CD14-positive monocyte (primary cell): ENCODE results near the gene SOX30. TPM values are rescaled to one million over a fixed set of nuclear protein-coding genes. Genes with fewer than 3 reads are reported as not detected.

Source experiments
- DNase-seq, 3 donors: peaks; one replicate each; pipeline ENCODE4 v3.0.0-alpha.2; 2011 to 2022
- H2AFZ ChIP-seq: 2 replicates; pipeline ENCODE4 v1.6.0; 2012; ENCODE audit warnings: mild to moderate bottlenecking, low read depth, low read length, inconsistent platforms; ENCODE audit not compliant: insufficient read depth, poor library complexity, severe bottlenecking
- H3K27ac ChIP-seq, 2 donors: 1 replicate in 1 of 2; 2 replicates in 1 of 2; pipeline ENCODE4 v1.5.1; 2012 to 2013; ENCODE audit warnings: low read length in 2 of 2, control low read depth in 1 of 2, inconsistent platforms in 1 of 2, low read depth in 1 of 2, mild to moderate bottlenecking in 1 of 2
- H3K27me3 ChIP-seq, 2 donors: one replicate each; pipeline versions ENCODE4 v1.6.0 to v1.6.1; 2011 to 2013; ENCODE audit warnings: low read length in 2 of 2; ENCODE audit not compliant: control insufficient read depth in 2 of 2, insufficient read depth in 2 of 2
- H3K36me3 ChIP-seq, 2 donors: replicated peaks in 1 of 2; 1 replicate in 1 of 2; 2 replicates in 1 of 2; pipeline versions ENCODE4 v1.5.1 to v1.6.1; 2012 to 2013; ENCODE audit warnings: low read length in 2 of 2, control low read depth in 1 of 2, inconsistent platforms in 1 of 2, mild to moderate bottlenecking in 1 of 2; ENCODE audit not compliant: insufficient read depth in 2 of 2, control insufficient read depth in 1 of 2
- H3K4me1 ChIP-seq, 2 donors: 1 replicate in 1 of 2; 2 replicates in 1 of 2; pipeline versions ENCODE4 v1.5.1 to v1.6.1; 2012 to 2013; ENCODE audit warnings: low read length in 2 of 2, control low read depth in 1 of 2, inconsistent platforms in 1 of 2, mild to moderate bottlenecking in 1 of 2, moderate library complexity in 1 of 2; ENCODE audit not compliant: insufficient read depth in 2 of 2, control insufficient read depth in 1 of 2
- H3K4me2 ChIP-seq: replicated peaks from 2 replicates; pipeline ENCODE3; 2012; ENCODE audit warnings: low read length, moderate library complexity, mild to moderate bottlenecking; ENCODE audit not compliant: poor library complexity, severe bottlenecking; ENCODE audit errors: extremely low read depth
- H3K4me3 ChIP-seq, 3 experiments: fragments of 200-600 bp in 1 of 3; sonication (generic) in 1 of 3; replicated peaks in 1 of 3; 1 replicate in 2 of 3; 2 replicates in 1 of 3; pipeline ENCODE4 v1.5.1; 2011 to 2013; ENCODE audit warnings: low read length in 3 of 3, mild to moderate bottlenecking in 3 of 3, control low read depth in 2 of 3, low read depth in 2 of 3, inconsistent platforms in 1 of 3, moderate library complexity in 1 of 3
- H3K79me2 ChIP-seq: 2 replicates; pipeline ENCODE4 v1.6.0; 2012; ENCODE audit warnings: mild to moderate bottlenecking, control low read depth, inconsistent platforms, low read length, moderate library complexity; ENCODE audit not compliant: insufficient read depth
- H3K9ac ChIP-seq: 2 replicates; pipeline ENCODE4 v1.6.0; 2017; ENCODE audit warnings: low read length, mild to moderate bottlenecking; ENCODE audit not compliant: insufficient read depth, poor library complexity, severe bottlenecking
- H3K9me3 ChIP-seq, 2 donors: replicated peaks in 1 of 2; 1 replicate in 1 of 2; 2 replicates in 1 of 2; pipeline versions ENCODE4 v1.5.1 to v1.6.1; 2012 to 2013; ENCODE audit warnings: low read length in 2 of 2, control low read depth in 1 of 2; ENCODE audit not compliant: control insufficient read depth in 1 of 2, insufficient read depth in 1 of 2
- H4K20me1 ChIP-seq: 2 replicates; pipeline ENCODE4 v1.6.0; 2012; ENCODE audit warnings: mild to moderate bottlenecking, low read length, control low read depth, moderate library complexity; ENCODE audit not compliant: insufficient read depth
- H3K27ac Mint-ChIP-seq, 7 donors: one replicate each; pipeline ENCODE4 v1.8.0; 2020; ENCODE audit warnings: mild to moderate bottlenecking in 7 of 7, mixed read lengths in 7 of 7, moderate library complexity in 6 of 7, inconsistent platforms in 2 of 7
- H3K27me3 Mint-ChIP-seq, 3 donors: one replicate each; pipeline ENCODE4 v1.8.0; 2021 to 2022; ENCODE audit warnings: low read depth in 3 of 3, mild to moderate bottlenecking in 3 of 3, mixed read lengths in 3 of 3, moderate library complexity in 3 of 3, inconsistent platforms in 1 of 3
- H3K36me3 Mint-ChIP-seq, 2 donors: one replicate each; pipeline ENCODE4 v1.8.0; 2020; ENCODE audit warnings: mixed read lengths in 2 of 2, inconsistent platforms in 1 of 2, mild to moderate bottlenecking in 1 of 2
- H3K4me1 Mint-ChIP-seq: one replicate; pipeline ENCODE4 v1.8.0; 2020; ENCODE audit warnings: mild to moderate bottlenecking, mixed read lengths
- H3K4me3 Mint-ChIP-seq, 2 donors: one replicate each; pipeline ENCODE4 v1.8.0; 2020; ENCODE audit warnings: mild to moderate bottlenecking in 2 of 2, mixed read lengths in 2 of 2, moderate library complexity in 1 of 2
- H3K9me3 Mint-ChIP-seq, 7 donors: one replicate each; pipeline ENCODE4 v1.8.0; 2020 to 2022; ENCODE audit warnings: mixed read lengths in 7 of 7, mild to moderate bottlenecking in 6 of 7, moderate library complexity in 6 of 7, inconsistent platforms in 2 of 7
- CTCF ChIP-seq: fragments of 200-600 bp; IDR thresholded peaks from one replicate; pipeline ENCODE4 v1.8.0; 2022; ENCODE audit warnings: antibody characterized with exemption, mild to moderate bottlenecking
- WGBS: methylation state at CpG from one replicate; pipeline ENCODE4 v1.1.5; 2013; ENCODE audit warnings: missing lambda C conversion rate; ENCODE audit not compliant: insufficient coverage; 5-methylcytosine and 5-hydroxymethylcytosine counted together
- intact Hi-C, 2 donors: fragments of 100-400 bp; cut with micrococcal nuclease; formaldehyde crosslinking; loops; one replicate each; pipeline versions ENCODE4 v1.15.0 to v1.15.1; 2023
- polyA plus RNA-seq, 3 donors: library from polyadenylated mRNA; depleted of rRNA in 1 of 3; unstranded in 2 of 3; stranded (reverse) in 1 of 3; fragments of 300-500 nt in 2 of 3; fragments of >200 nt in 1 of 3; fragmentation: Illumina TruSeq in 2 of 3; gene quantifications; 1 replicate in 2 of 3; 2 replicates in 1 of 3; pipeline ENCODE4 v1.2.3, GENCODE V29; 2012 to 2021

SOX30 gene
- polyA plus RNA-seq, 3 donors = 0.03 to 0.22 (median 0.12) TPM

GRCh38 chr5:157650991-157651611 is 1.1 kb downstream of the SOX30 start:
- H3K79me2 ChIP-seq = no peaks in the 10 kb centered on the region
- intact Hi-C loops = no loop called here
- Mint-ChIP-seq H3K36me3 (peaks cover 3 to 4% of the 10 kb centered on the region in 2 donors), H3K4me1 (peaks cover 11% of the 10 kb centered on the region), H3K4me3 (peak overlapping the region in 1 of 2 donors; percentile 84), H3K27ac (no peak overlapping the region), H3K9me3 (peaks cover 15 to 34% (median 21%) of the 10 kb centered on the region in 7 donors), H3K27me3 (peaks cover 2 to 18% (median 9%) of the 10 kb centered on the region in 3 donors)
- peak overlapping the region; percentile 94 for H2AFZ ChIP-seq
- no peak overlapping the region for H3K27ac ChIP-seq
- H3K36me3 ChIP-seq = no peaks in the 10 kb centered on the region
- H3K4me1 ChIP-seq = peaks cover 13 to 14% of the 10 kb centered on the region in 2 donors
- no peak for TF ChIP-seq CTCF
- H3K4me3 ChIP-seq = peak overlapping the region in 1 of 3 experiments; percentile 71
- H3K4me2 ChIP-seq = peak overlapping the region; percentile 70
- no peaks in the 10 kb centered on the region for H3K27me3 ChIP-seq
- 93% methylated on average over 33 of the region's 33 CpGs for WGBS
- no peak for DNase-seq
- H3K9me3 ChIP-seq = peaks cover 18 to 22% of the 10 kb centered on the region in 2 donors
- H4K20me1 ChIP-seq = no peaks in the 10 kb centered on the region
- no peak overlapping the region for H3K9ac ChIP-seq

DNA sequence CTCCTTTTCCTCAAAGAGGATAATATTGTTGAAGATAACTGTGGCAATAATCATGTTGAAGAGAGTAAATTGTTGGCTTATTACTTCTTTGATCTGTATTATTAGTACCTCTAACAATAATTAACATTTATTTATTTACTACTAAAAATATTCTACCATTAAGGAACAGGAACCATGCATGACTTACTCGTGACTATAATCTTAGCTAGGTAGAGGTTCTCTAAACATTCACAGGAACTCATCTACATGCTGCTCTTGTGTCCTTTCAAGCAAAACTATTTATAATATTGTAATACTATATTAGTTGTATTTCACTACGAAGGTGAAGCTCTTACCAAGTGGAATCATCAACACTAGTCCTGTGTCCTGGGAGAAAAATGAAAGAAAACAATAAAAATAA is 3.1 kb downstream of the SOX30 start:
- Histone ChIP-seq H3K9ac (no peak overlapping the region), H3K4me1 (peaks cover 13 to 14% of the 10 kb centered on the region in 2 donors), H4K20me1 (no peaks in the 10 kb centered on the region), H2AFZ (no peak overlapping the region), H3K4me3 (no peak overlapping the region), H3K27me3 (peaks cover 0 to 3% of the 10 kb centered on the region in 2 donors), H3K36me3 (no peaks in the 10 kb centered on the region), H3K9me3 (peaks cover 9 to 11% of the 10 kb centered on the region in 2 donors), H3K79me2 (no peaks in the 10 kb centered on the region), H3K27ac (no peak overlapping the region), H3K4me2 (no peak overlapping the region)
- no peak overlapping the region for H3K27ac Mint-ChIP-seq
- H3K4me3 Mint-ChIP-seq = no peak overlapping the region
- TF ChIP-seq CTCF = no peak
- intact Hi-C loops = no loop called here
- H3K27me3 Mint-ChIP-seq = peaks cover 3 to 20% (median 6%) of the 10 kb centered on the region in 3 donors
- peaks cover 3 to 4% of the 10 kb centered on the region in 2 donors for H3K36me3 Mint-ChIP-seq
- peaks cover 9 to 16% (median 15%) of the 10 kb centered on the region in 7 donors for H3K9me3 Mint-ChIP-seq
- no peak for DNase-seq
- no CpG with 5 or more reads among the region's 2 CpGs for WGBS
- peaks cover 11% of the 10 kb centered on the region for H3K4me1 Mint-ChIP-seq
